ENCODE data around the gene IRF2BP2. TPM values are rescaled to one million over a fixed set of nuclear protein-coding genes. Genes with fewer than 3 reads are reported as not detected.

The IRF2BP2 gene
- total RNA-seq, 2 donors from 2014 or later, result 157 to 164 TPM

- intact Hi-C loops (cut with DNase I), result loop anchor here (5.0 kb wide), 1 partner anchor 89 kb away; no protein-coding TSS in a partner anchor
- TF ChIP-seq CTCF (IDR thresholded peaks at IDR 0.05), result no peak
- Histone ChIP-seq H3K27me3 (no peaks in the 10 kb centered on the region), H3K4me1 (no peaks in the 10 kb centered on the region), H3K27ac (no peak overlapping the region), H3K4me3 (no peak overlapping the region), H3K36me3 (no peaks in the 10 kb centered on the region), H3K9me3 (no peaks in the 10 kb centered on the region), H3K9ac (ENCODE audit: low read depth in 2 of 2, low read length in 2 of 2) (no peak overlapping the region)
- no peak for DNase-seq
Observed at GRCh38 chr1:234591131-234591530, 18.8 kb downstream of the IRF2BP2 start.

- Histone ChIP-seq H3K4me3 (no peak overlapping the region), H3K4me1 (no peaks in the 10 kb centered on the region), H3K27me3 (no peaks in the 10 kb centered on the region), H3K9me3 (no peaks in the 10 kb centered on the region), H3K9ac (ENCODE audit: low read depth in 2 of 2, low read length in 2 of 2) (no peak overlapping the region), H3K36me3 (no peaks in the 10 kb centered on the region), H3K27ac (no peak overlapping the region)
- no peak for TF ChIP-seq CTCF (IDR thresholded peaks at IDR 0.05)
- no peak for DNase-seq
- intact Hi-C loops (cut with DNase I), result loop anchor here (5.0 kb wide), 1 partner anchor 88 kb away; no protein-coding TSS in a partner anchor
Observed at GRCh38 chr1:234589854-234590620, 19.9 kb downstream of the IRF2BP2 start.

GRCh38 chr1:234589064-234589800 lies 20.7 kb downstream of the IRF2BP2 start:
- Histone ChIP-seq H3K36me3 (no peaks in the 10 kb centered on the region), H3K4me3 (no peak overlapping the region), H3K27ac (no peak overlapping the region), H3K9ac (ENCODE audit: low read depth in 2 of 2, low read length in 2 of 2) (no peak overlapping the region), H3K9me3 (no peaks in the 10 kb centered on the region), H3K4me1 (no peaks in the 10 kb centered on the region), H3K27me3 (no peaks in the 10 kb centered on the region)
- TF ChIP-seq CTCF (IDR thresholded peaks at IDR 0.05), result no peak
- DNase-seq, result no peak
- intact Hi-C loops (cut with DNase I), result no loop called here

GRCh38 chr1:234588386-234588785 lies 21.6 kb downstream of the IRF2BP2 start:
- no peak overlapping the region for H3K9ac ChIP-seq (ENCODE audit: low read depth in 2 of 2, low read length in 2 of 2)
- no peaks in the 10 kb centered on the region for H3K27me3 ChIP-seq
- H3K36me3 ChIP-seq, result no peaks in the 10 kb centered on the region
- intact Hi-C loops (cut with DNase I), result no loop called here
- no peak for DNase-seq
- TF ChIP-seq CTCF (IDR thresholded peaks at IDR 0.05), result no peak
- H3K27ac ChIP-seq, result no peak overlapping the region
- H3K4me1 ChIP-seq, result no peaks in the 10 kb centered on the region
- no peaks in the 10 kb centered on the region for H3K9me3 ChIP-seq
- H3K4me3 ChIP-seq, result no peak overlapping the region

- Histone ChIP-seq H3K4me3 (no peak overlapping the region), H3K27ac (no peak overlapping the region), H3K4me1 (no peaks in the 10 kb centered on the region), H3K9me3 (no peaks in the 10 kb centered on the region), H3K27me3 (no peaks in the 10 kb centered on the region), H3K36me3 (no peaks in the 10 kb centered on the region), H3K9ac (ENCODE audit: low read depth in 2 of 2, low read length in 2 of 2) (no peak overlapping the region)
- TF ChIP-seq CTCF (IDR thresholded peaks at IDR 0.05), result no peak
- no peak for DNase-seq
- intact Hi-C loops (cut with DNase I), result no loop called here
Observed at GRCh38 chr1:234586892-234587485, 23.0 kb downstream of the IRF2BP2 start.

Measured in colonic mucosa (tissue), 4 donors.